Stimulated activated naive B cell treated with anti-CD40 and anti-IgM and Interleukin-4, amounts not matched to agents 10 μg/mL and 1 μg/mL and 100 μg/mL, for 72 hours (primary cell): ENCODE results near the gene ST6GALNAC6.
A peak's percentile ranks its signal among the peaks of the same experiment; 100 is the strongest.

Source experiments
- ATAC-seq, 2 donors: fragments of 150-1000 bp; cut with Tn5 transposase; replicated peaks; 2 replicates each; pipeline ENCODE4 v1.10.0; 2021; ENCODE audit warnings: moderate library complexity in 1 of 2
- DNase-seq: peaks from one replicate; pipeline ENCODE4 v3.0.0; 2021
- H3K27ac Mint-ChIP-seq: one replicate; pipeline ENCODE4 v1.8.0; 2022; ENCODE audit warnings: mild to moderate bottlenecking, mixed read lengths
- H3K27me3 Mint-ChIP-seq, 2 donors: one replicate each; pipeline ENCODE4 v1.8.0; 2022; ENCODE audit warnings: mixed read lengths in 2 of 2
- H3K36me3 Mint-ChIP-seq, 2 donors: one replicate each; pipeline ENCODE4 v1.8.0; 2022; ENCODE audit warnings: mixed read lengths in 2 of 2, mild to moderate bottlenecking in 1 of 2
- H3K4me1 Mint-ChIP-seq, 2 donors: one replicate each; pipeline ENCODE4 v1.8.0; 2022; ENCODE audit warnings: mixed read lengths in 2 of 2, mild to moderate bottlenecking in 1 of 2
- H3K4me3 Mint-ChIP-seq, 2 donors: one replicate each; pipeline ENCODE4 v1.8.0; 2022; ENCODE audit warnings: mild to moderate bottlenecking in 2 of 2, mixed read lengths in 2 of 2, moderate library complexity in 1 of 2
- H3K9me3 Mint-ChIP-seq, 2 donors: one replicate each; pipeline ENCODE4 v1.8.0; 2022; ENCODE audit warnings: mixed read lengths in 2 of 2, mild to moderate bottlenecking in 1 of 2

The ST6GALNAC6 gene

DNA sequence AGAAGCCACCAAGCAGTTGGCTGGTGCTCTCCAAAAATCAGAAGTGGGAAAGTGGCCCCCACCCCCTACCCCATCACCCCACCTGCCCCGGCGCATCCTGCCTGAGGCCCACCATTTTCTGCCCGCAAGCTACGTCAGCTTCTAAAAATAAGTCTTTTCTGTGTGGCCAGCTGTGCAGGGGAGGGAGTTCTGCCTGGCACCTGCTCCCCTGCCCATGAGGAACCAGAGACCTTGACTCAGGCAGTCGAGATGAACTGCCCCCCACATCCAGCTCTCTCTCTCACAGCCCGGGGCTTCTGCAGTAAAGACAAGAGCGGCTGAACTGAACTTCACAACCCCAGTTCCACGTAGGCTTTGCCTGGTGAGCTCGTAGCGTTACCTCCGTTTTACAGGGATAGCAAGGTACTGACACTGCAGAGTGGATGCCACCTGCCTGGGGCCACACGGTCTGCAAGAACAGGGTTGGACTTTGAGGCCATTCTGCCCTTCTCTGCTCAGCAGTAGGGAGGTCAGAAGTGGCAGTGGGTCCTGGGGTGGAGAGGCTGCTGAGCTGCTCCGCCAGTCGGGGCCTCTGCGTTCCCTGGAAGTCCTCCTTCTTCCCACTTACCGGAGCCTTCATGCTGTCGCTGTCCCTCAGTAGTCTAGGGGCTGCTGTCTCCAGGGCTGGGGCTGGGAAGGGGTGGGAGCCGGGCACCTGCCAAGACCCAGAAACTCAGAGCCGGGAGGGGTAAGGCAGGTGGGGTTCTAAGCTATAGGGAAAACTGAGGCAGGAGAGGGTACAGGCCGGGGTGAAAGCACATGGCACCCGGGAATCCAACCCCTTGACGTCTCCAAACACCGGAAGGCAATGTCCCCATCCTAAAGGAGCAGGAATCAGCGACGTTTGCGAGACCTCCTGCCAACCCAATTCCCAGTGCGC lies 16.7 kb upstream of the ST6GALNAC6 start:
- no peaks in the 10 kb centered on the region for H3K27me3 Mint-ChIP-seq
- H3K4me3 Mint-ChIP-seq = peak overlapping the region; percentile 88 to 96
- peaks cover 52 to 75% of the 10 kb centered on the region in 2 donors for H3K4me1 Mint-ChIP-seq
- peak overlapping the region; percentile 98 for H3K27ac Mint-ChIP-seq
- H3K9me3 Mint-ChIP-seq = no peaks in the 10 kb centered on the region
- H3K36me3 Mint-ChIP-seq = peaks cover 24 to 38% of the 10 kb centered on the region in 2 donors
- ATAC-seq (peak; percentile 36 to 38), DNase-seq (peak; percentile 78)

DNA sequence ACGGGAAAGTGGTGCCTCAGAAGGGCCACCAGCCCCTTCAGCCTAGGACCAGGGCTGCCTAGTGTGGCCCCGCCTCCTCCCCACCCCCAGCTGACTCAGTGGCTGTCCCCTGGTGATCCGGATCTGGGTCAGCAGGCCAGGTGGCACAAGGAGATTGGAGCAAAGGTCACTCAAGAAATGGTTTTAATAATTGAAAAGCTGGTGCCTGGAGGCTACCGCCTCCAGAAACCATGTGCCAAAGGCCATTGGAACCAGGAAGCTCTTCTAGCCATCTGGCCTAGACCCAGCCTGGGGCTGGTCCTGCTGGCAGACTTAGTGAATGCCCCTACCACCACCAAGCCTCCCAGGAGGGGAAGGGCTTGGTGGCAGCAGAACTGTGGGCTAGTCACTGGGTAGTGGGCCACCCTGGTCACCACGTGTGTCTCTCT lies 15.9 kb upstream of the ST6GALNAC6 start:
- no peaks in the 10 kb centered on the region for H3K27me3 Mint-ChIP-seq
- DNase-seq (no peak), ATAC-seq (peak in 1 of 2 donors; percentile 3)
- H3K27ac Mint-ChIP-seq = peak overlapping the region; percentile 98
- peaks cover 51 to 75% of the 10 kb centered on the region in 2 donors for H3K4me1 Mint-ChIP-seq
- H3K36me3 Mint-ChIP-seq = peaks cover 24 to 45% of the 10 kb centered on the region in 2 donors
- H3K9me3 Mint-ChIP-seq = no peaks in the 10 kb centered on the region
- H3K4me3 Mint-ChIP-seq = peak overlapping the region; percentile 88 to 96

DNA sequence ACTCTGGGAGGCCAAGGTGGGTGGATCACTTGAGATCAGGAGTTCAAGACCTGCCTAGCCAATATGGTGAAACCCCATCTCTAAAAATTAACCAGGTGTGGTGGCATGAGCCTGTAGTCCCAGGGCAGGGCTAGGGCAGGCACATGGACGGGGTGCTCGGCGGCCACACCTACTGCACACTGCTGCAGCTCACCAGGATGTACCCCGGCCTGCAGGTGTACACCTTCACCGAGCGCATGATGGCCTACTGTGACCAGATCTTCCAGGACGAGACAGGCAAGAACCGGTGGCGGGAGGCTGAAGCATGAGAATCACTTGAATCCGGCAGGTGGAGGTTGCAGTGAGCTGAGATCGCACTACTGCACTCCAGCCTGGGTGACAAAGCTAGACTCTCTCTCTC lies 14.3 kb upstream of the ST6GALNAC6 start:
- no peaks in the 10 kb centered on the region for H3K27me3 Mint-ChIP-seq
- ATAC-seq = no peak
- DNase-seq = no peak
- H3K4me1 Mint-ChIP-seq = peaks cover 45 to 68% of the 10 kb centered on the region in 2 donors
- H3K9me3 Mint-ChIP-seq = no peaks in the 10 kb centered on the region
- H3K36me3 Mint-ChIP-seq = peaks cover 28 to 51% of the 10 kb centered on the region in 2 donors
- H3K4me3 Mint-ChIP-seq = no peak overlapping the region
- no peak overlapping the region for H3K27ac Mint-ChIP-seq

DNA sequence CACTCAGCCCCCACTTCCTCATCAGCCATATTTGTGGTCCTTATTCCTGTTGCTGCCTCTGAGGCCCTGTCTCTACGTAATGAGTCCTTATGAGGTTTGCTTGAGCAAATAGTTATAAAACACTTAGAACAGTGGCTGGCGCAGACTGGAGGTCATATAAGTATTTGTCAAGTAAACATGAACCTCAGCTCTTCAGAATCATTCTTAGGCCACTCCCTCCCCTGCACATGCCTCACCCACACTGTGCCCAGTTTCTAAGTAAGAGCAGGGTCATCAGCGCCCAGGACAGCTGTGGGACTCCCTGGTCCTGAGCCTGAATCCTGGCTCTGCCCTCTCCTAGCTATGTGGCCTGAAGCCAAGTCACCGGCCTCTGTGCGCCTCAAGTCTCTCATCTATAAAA lies 13.5 kb upstream of the ST6GALNAC6 start:
- ATAC-seq (no peak), DNase-seq (no peak)
- peak overlapping the region; percentile 27 for H3K27ac Mint-ChIP-seq
- H3K27me3 Mint-ChIP-seq = no peaks in the 10 kb centered on the region
- peaks cover 31 to 54% of the 10 kb centered on the region in 2 donors for H3K36me3 Mint-ChIP-seq
- peaks cover 37 to 60% of the 10 kb centered on the region in 2 donors for H3K4me1 Mint-ChIP-seq
- H3K9me3 Mint-ChIP-seq = no peaks in the 10 kb centered on the region
- no peak overlapping the region for H3K4me3 Mint-ChIP-seq

DNA sequence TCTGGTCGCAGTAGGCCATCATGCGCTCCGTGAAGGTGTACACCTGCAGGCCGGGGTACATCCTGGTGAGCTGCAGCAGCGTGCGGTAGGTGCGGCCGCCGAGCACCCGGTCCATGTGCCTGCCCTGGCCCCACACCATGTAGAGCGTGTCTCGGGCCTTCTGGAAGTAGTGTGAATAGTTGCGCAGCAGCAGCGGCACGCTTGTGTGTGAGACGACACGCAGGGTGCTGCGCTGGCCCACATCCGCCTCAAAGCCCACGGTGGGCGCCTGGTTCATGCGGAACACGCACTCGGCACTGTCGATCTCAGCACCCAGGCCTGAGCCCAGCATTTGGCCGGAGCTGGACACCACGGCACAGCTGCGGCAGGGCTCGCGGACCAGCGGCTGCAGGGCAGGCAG lies 12.9 kb upstream of the ST6GALNAC6 start:
- H3K27ac Mint-ChIP-seq = peak overlapping the region; percentile 93
- ATAC-seq (no peak), DNase-seq (no peak)
- no peaks in the 10 kb centered on the region for H3K27me3 Mint-ChIP-seq
- H3K4me1 Mint-ChIP-seq = peaks cover 33 to 56% of the 10 kb centered on the region in 2 donors
- peaks cover 31 to 55% of the 10 kb centered on the region in 2 donors for H3K36me3 Mint-ChIP-seq
- no peaks in the 10 kb centered on the region for H3K9me3 Mint-ChIP-seq
- H3K4me3 Mint-ChIP-seq = no peak overlapping the region

DNA sequence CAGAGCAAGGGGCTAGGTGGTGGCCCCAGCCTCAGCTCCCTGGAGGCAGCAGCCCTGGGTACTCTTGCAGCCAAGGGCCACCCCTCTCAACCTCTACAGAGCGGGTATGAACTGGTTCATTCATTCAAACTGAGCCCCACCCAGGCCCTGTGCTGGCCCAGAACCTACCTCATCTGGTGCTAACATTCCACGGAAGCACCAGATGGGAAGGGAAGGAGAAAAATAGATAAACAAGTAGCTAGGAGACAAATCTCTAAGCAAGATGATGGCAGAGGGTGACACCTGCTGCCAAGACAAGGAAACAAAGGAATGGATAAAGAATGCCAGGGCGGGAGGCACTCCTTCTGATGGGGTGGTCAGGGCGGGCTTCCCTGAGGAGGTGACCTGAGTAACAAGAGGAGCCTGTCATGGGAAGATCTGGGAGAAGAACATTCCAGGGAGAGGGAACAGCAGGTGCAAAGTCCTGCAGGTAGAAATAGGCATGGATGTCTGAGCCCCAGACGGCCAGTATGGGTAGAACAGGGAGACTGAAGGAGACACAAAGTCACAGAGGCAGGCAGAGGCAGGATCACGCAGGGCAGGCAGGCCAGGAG lies 11.3 kb upstream of the ST6GALNAC6 start:
- ATAC-seq (no peak), DNase-seq (no peak)
- peak overlapping the region in 1 of 2 donors; percentile 52 for H3K4me3 Mint-ChIP-seq
- peak overlapping the region; percentile 93 for H3K27ac Mint-ChIP-seq
- H3K9me3 Mint-ChIP-seq = no peaks in the 10 kb centered on the region
- no peaks in the 10 kb centered on the region for H3K27me3 Mint-ChIP-seq
- peaks cover 34 to 55% of the 10 kb centered on the region in 2 donors for H3K36me3 Mint-ChIP-seq
- H3K4me1 Mint-ChIP-seq = peaks cover 39 to 63% of the 10 kb centered on the region in 2 donors

DNA sequence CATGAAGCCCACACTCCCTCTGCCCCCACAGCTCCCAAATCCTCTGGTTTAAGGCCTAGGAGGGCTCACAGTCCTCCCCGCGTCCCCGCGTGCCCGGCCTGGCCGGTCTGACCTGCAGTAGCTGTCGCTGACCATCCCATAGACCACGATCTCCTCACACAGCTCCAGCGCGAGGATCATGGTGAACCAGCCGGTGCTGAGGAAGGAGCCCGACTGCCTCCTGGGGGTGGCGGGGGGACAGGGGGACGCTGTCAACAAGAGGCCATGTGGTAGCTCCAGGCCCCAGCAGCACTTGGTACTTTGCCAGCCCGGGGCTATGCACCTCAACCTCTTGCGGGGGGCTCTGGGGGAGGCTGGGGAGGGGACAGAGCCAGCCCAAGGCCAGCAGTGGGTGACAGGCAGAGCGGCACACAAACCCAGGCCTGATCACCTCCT lies 10.5 kb upstream of the ST6GALNAC6 start:
- Mint-ChIP-seq H3K27ac (peak overlapping the region; percentile 93), H3K36me3 (peaks cover 33 to 54% of the 10 kb centered on the region in 2 donors), H3K9me3 (no peaks in the 10 kb centered on the region)

DNA sequence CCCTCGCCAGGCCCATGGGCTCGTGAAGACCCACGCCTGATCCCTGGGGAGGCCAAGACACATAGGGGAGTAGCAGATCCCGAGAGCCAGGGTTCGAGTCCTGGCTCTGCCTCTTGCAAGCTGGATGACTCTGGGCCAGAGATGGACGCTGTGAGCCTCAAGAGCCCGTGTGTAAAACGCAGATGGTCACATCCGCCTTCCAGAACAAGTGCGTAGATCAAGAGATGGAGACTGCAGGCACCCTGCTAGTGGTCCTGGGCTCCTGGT lies 9.2 kb upstream of the ST6GALNAC6 start:
- Mint-ChIP-seq H3K9me3 (no peaks in the 10 kb centered on the region), H3K36me3 (peaks cover 26 to 46% of the 10 kb centered on the region in 2 donors), H3K27ac (no peak overlapping the region), H3K4me3 (no peak overlapping the region), H3K27me3 (no peaks in the 10 kb centered on the region), H3K4me1 (peaks cover 46 to 70% of the 10 kb centered on the region in 2 donors)
- ATAC-seq (no peak), DNase-seq (no peak)

More for the DNA sequence above, 10.5 kb upstream of the ST6GALNAC6 start:
- no peak for DNase-seq
- H3K4me3 Mint-ChIP-seq = no peak overlapping the region
- H3K27me3 Mint-ChIP-seq = no peaks in the 10 kb centered on the region
- no peak for ATAC-seq
- H3K4me1 Mint-ChIP-seq = peaks cover 40 to 63% of the 10 kb centered on the region in 2 donors

DNA sequence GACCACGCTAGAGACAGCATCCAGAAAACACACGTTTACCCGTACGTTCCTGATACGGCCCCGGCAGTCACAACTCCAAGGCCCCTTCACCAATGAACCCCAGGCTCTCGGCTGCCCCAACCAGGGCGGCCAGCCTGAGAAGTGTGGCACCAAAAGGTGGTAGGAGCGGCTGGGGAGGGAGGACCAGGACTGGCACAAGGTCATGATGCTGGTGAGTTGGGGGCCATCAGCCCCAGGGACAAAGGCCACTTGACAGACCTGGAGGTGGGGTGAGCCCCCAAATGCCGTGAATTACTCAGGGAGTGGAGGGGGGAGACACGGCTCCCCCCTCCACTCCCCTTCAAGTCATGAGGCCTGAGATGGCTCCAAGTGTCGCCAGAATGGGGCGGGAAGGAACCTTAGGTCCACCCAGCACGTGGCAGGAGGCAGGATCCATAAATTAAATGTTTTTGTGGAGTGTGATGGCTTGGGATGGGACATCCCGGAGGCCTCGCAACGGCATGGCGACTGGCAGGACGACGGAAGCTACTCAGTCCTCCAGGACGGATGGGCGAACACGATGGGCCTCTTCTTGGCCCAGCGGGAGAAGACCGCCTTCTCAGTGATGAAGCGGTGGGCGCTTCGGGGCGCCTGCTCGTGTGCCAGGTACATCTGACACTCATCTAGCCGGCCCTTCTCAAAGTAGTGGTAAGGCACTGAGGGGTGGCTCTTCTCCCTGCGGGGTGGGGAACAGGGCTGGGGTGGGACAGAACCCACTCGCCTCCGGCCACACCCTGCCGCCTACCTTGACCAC lies 8.7 kb upstream of the ST6GALNAC6 start:
- ATAC-seq = no peak
- no peaks in the 10 kb centered on the region for H3K9me3 Mint-ChIP-seq
- H3K4me1 Mint-ChIP-seq = peaks cover 50 to 74% of the 10 kb centered on the region in 2 donors
- H3K4me3 Mint-ChIP-seq = no peak overlapping the region
- peaks cover 24 to 47% of the 10 kb centered on the region in 2 donors for H3K36me3 Mint-ChIP-seq
- H3K27me3 Mint-ChIP-seq = no peaks in the 10 kb centered on the region
- no peak overlapping the region for H3K27ac Mint-ChIP-seq
- DNase-seq = no peak

DNA sequence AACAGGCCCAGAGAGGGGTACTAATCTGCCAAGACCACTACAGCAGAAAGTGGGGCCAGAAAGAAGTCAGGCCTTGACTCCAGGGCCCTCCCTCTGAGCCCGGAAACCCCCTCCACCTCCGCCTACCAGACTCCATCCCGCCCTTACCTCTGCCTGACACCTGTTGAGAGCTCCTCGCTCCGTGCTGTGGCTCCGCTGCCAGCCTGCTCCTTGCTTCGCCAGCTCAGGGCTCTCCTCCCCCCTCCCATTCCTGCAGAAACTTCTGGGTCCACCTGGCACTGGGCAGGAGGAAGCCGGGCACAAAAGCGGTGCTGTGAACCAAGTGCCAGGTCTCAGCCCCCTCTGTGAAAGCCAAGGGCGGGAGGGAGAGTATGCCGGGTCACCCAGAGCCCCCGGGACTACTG lies 6.4 kb upstream of the ST6GALNAC6 start:
- no peaks in the 10 kb centered on the region for H3K9me3 Mint-ChIP-seq
- peaks cover 15 to 31% of the 10 kb centered on the region in 2 donors for H3K36me3 Mint-ChIP-seq
- peaks cover 40 to 65% of the 10 kb centered on the region in 2 donors for H3K4me1 Mint-ChIP-seq

DNA sequence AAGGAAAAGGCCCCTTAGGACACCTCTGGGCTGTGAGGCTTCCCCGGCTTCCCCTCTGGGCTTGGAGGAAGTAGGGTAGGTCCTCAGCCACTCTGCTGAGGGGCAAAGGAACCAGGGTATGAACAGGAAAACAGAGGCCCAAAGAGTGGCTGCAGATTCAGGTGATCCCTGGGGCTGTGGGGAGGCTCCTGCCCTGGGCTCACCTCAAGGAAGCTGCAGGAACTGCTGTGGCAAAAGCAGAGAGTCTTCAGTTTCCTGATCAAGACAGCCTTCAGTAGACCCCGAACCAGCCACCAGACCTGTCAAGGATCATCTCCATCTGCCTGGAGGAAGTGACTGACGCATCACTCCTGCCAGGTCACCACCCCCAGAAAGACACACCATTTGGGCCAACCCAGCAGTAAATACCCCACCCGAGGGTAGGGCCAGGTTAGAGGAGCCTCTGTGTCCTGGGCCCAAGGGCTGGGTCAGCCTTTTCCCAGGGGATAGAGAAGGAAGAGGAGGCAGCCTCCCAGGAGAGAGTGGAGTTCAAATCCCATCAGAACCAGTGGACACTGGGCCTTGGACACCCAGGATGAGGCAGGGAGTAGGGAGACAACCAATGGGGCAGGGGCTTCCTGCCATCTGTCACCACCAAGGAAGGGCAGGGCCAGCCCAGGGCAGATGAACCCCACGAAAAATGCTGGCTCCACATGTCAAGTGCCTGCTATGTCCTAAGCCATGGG lies 5.8 kb upstream of the ST6GALNAC6 start:
- Mint-ChIP-seq H3K9me3 (no peaks in the 10 kb centered on the region), H3K27me3 (no peaks in the 10 kb centered on the region), H3K4me1 (peaks cover 37 to 62% of the 10 kb centered on the region in 2 donors), H3K27ac (peak overlapping the region; percentile 99), H3K36me3 (peaks cover 13 to 26% of the 10 kb centered on the region in 2 donors), H3K4me3 (peak overlapping the region; percentile 79 to 85)
- no peak for DNase-seq
- peak; percentile 42 to 47 for ATAC-seq

More for the DNA sequence above, 6.4 kb upstream of the ST6GALNAC6 start:
- Mint-ChIP-seq H3K27me3 (no peaks in the 10 kb centered on the region), H3K27ac (peak overlapping the region; percentile 99), H3K4me3 (peak overlapping the region; percentile 74 to 79)
- DNase-seq (no peak), ATAC-seq (peak; percentile 13 to 25)

DNA sequence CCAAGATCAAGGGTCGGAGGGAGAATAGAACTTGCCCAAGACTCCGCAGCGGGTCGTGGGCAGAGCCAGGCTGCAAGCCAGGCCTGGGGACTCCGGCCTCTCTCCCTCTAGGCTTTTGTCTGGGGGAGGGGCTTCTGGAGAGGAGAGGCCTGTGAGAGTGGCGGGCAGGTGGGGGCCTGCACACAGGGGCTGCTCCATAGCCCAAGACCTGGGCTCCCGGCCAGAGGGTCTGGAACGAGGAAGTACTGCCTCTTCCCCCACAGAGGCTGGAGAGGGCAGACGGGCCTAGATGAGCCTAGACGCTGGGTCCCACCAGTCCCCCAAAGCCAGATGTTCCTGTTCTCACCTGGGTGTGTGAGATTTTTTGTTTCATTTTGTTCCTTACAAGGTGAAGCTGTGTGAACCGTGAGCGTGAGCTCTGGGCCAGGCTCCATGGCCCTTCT lies 5.2 kb upstream of the ST6GALNAC6 start:
- Mint-ChIP-seq H3K4me1 (peaks cover 39 to 66% of the 10 kb centered on the region in 2 donors), H3K4me3 (peak overlapping the region; percentile 79 to 85), H3K9me3 (no peaks in the 10 kb centered on the region), H3K36me3 (peaks cover 10 to 22% of the 10 kb centered on the region in 2 donors), H3K27ac (peak overlapping the region; percentile 99), H3K27me3 (no peaks in the 10 kb centered on the region)
- peak; percentile 6 to 15 for ATAC-seq
- DNase-seq = no peak

DNA sequence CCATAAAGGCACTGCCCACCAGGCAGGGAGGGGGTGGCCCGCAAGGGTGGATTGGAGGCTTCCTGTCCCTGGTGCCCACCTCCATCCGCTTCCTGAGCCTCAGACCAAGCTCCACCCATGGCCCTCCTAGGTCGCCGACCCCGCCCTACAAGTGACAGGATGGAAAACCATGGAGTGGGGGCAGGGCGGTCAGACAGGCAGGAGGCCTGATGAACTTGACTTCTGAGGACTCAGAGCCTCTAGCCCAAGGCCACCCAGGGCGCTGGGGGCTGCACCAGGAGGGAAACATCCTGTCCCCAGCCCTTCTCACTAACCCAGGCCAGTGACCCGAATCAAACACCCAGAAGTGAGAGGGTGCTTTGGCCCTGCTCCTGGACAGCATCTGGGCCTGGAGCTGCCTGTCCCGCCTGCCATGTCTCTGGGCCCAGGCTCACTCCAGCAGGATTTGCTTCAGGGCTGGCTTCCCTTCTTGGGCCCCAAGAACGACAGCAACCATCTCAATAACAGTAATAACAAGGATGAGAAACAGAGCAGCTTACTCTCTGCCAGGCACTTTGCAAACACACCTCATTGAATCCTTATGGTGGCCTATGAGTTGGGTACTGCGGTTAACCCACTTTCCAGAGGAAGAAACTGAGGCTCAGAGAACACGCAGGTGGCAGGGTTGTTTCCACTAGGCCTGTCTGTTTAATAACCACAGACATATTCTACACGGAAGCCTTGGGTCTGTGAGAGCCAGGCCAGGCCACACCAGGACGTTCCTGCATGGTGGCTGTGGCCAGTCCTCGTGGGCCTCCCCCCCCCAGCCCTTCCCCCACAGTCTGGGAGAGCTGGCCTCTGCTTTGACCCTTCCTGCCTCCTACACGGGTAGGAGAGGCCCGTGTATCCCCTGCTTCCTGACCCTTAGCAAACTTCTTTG lies 4.4 kb upstream of the ST6GALNAC6 start:
- Mint-ChIP-seq H3K9me3 (no peaks in the 10 kb centered on the region), H3K27me3 (no peaks in the 10 kb centered on the region), H3K4me3 (peak overlapping the region; percentile 79 to 85), H3K27ac (peak overlapping the region; percentile 99), H3K4me1 (peaks cover 39 to 66% of the 10 kb centered on the region in 2 donors), H3K36me3 (peaks cover 10 to 21% of the 10 kb centered on the region in 2 donors)
- DNase-seq (peak; percentile 80), ATAC-seq (peak; percentile 58 to 61)
